SJCRH30 (cell line): ENCODE measurements around the gene COL6A2. TPM values are rescaled to one million over a fixed set of nuclear protein-coding genes. Genes with fewer than 3 reads are reported as not detected.
"Not testable (repeated sequence)": the region's sequence is repeated elsewhere in the genome, so short reads cannot be mapped to it uniquely, and the experiment has no call there.

ENCODE experiments used
- DNase-seq, 2 experiments: peaks; one replicate each; pipeline ENCODE4 v3.0.0-alpha.2; 2015 to 2020
- H3K27ac ChIP-seq: fragments of 250-450 bp; sonication (Bioruptor Pico); 2 replicates; pipeline ENCODE4 v1.5.1; 2020; ENCODE audit warnings: mild to moderate bottlenecking, moderate library complexity
- H3K27me3 ChIP-seq: fragments of 250-450 bp; sonication (Bioruptor Pico); 2 replicates; pipeline ENCODE4 v1.5.1; 2020; ENCODE audit warnings: mild to moderate bottlenecking, moderate library complexity
- H3K36me3 ChIP-seq: fragments of 250-450 bp; sonication (Bioruptor Pico); 2 replicates; pipeline ENCODE4 v1.5.1; 2020; ENCODE audit warnings: mild to moderate bottlenecking, moderate library complexity
- H3K4me1 ChIP-seq: fragments of 250-450 bp; sonication (Bioruptor Pico); 2 replicates; pipeline ENCODE4 v1.5.1; 2020; ENCODE audit warnings: mild to moderate bottlenecking, moderate library complexity
- H3K4me3 ChIP-seq: fragments of 250-450 bp; sonication (Bioruptor Pico); 2 replicates; pipeline ENCODE4 v1.5.1; 2020; ENCODE audit warnings: mild to moderate bottlenecking, moderate library complexity
- H3K9me3 ChIP-seq: fragments of 250-450 bp; sonication (Bioruptor Pico); replicated peaks from 2 replicates; pipeline ENCODE4 v1.5.1; 2020; ENCODE audit warnings: mild to moderate bottlenecking, moderate library complexity
- total RNA-seq: library from RNA; depleted of rRNA; stranded (reverse); fragments of >200 nt; shearing (Covaris generic); gene quantifications from 2 replicates; pipeline ENCODE4 v1.2.3, GENCODE V29; 2014

Gene COL6A2
- total RNA-seq, 1 experiment from 2014 or later, result 1.1 TPM

DNA sequence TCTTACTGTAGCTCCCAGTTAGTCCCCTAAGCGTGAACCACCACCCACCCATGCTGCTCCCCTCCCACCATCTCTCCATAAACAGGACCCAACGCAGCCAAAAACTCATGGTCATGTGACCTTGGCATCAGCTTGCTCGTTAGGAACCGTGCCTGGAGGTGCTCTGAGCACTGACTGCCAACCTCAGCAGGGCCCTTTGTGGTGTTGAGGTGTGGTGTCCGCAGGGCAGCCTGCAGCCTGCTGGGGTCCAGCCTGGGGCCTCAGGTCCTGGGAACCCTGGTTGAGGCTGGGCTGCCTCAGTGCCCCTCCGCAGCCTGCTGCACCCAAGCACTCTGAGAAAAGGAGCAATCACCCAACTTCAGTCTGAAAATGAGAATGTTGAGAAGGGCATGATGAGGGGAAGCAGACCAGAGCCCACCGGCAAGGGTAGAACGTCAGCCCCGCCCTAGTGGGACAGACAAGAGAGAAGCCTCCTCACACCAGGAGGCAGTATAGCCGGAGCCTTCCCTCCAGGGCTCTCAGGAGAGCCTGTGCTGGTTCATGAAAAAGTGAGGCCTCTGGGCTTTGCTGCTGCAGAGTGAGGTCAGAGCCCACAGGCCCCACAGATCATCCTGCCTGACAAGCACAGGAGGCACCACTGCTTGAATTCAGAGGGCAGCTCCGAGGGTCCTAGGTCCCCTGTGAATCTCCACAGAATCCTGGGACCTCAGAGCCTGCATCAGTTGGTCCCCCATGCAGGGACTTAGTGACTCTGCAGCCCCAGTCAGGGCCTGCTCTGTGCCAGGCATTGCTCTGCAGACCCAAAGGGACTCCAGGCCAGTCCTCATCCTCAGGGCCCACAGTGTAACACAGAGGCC is 4.9 kb upstream of the COL6A2 start:
- no peak overlapping the region for H3K27ac ChIP-seq
- no peak for DNase-seq

DNA sequence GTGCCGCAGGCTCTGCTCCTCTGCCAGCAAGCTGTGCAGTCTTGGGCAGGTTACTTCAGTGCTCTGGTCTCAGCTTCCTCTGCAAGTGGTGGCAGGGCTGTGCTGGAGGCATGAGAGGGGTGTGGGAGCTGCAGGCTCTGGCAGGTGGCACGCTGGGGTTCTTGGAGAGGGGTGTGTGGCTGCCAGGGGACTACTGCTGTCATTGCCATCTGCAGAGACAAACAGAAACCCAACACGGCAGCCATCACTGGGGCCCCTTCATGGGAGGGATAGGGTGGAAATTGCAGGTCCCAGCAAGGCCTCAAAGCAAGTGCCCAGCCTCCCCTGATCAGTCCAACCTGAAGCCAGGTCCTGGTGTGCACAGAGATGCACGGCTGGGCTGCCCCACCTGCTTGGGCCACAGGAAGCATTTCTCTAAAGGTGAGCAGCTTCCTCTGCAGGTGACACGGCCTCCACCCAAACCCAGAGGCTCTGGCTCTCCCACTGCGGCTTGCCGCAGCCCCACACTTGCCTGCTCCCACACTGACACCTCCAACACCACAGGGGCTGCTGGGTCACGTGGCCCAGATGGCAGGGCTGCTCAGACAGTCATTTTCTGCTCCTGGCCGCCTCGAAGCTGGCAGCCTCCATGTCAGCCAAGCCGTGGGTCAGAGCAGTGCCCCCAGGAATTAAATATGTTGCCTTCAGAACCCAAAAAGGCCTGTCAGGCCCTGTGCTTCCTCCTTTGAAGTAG is 4.1 kb upstream of the COL6A2 start:
- Histone ChIP-seq H3K9me3 (no peaks in the 10 kb centered on the region), H3K27me3 (no peaks in the 10 kb centered on the region), H3K36me3 (no peaks in the 10 kb centered on the region), H3K4me1 (no peaks in the 10 kb centered on the region), H3K4me3 (no peak overlapping the region), H3K27ac (no peak overlapping the region)
- no peak for DNase-seq

More for the DNA sequence above, 4.9 kb upstream of the COL6A2 start:
- no peak overlapping the region for H3K4me3 ChIP-seq
- H3K9me3 ChIP-seq, result no peaks in the 10 kb centered on the region
- no peaks in the 10 kb centered on the region for H3K4me1 ChIP-seq
- H3K36me3 ChIP-seq, result no peaks in the 10 kb centered on the region
- no peaks in the 10 kb centered on the region for H3K27me3 ChIP-seq

DNA sequence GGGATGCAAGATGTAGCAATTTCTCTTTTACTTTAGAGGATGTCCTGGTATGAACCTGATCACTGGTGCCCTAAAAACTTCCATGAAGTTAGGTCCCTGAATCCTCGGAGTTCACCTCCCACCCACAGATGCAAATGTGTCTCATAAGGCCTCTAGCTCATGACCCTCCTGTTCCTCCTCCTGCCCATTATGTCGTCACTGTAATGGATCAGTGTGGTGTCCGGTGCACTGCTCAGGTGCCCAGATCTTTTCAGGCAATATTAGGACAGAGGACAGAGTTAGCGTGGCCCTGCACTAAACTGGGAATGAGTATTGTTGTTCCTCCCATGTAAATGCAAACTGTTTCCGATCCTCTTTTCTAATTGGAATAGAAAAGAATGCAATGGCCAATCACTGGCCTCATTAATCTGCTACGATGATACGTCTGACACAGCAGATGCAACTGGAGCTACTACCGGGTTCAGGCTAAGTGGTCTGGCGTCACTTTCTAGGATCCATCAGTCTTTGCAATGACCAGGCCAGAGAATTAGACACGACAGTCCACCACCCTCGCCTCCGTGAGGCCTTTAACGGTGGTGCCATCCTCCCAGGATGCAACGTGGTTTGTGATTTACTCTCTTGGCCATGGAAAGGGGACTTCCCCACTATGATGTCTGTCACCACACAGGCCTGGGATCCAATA is 3.4 kb upstream of the COL6A2 start:
- Histone ChIP-seq H3K27me3 (no peaks in the 10 kb centered on the region), H3K9me3 (no peaks in the 10 kb centered on the region), H3K4me3 (no peak overlapping the region), H3K27ac (no peak overlapping the region), H3K4me1 (no peaks in the 10 kb centered on the region), H3K36me3 (no peaks in the 10 kb centered on the region)
- no peak for DNase-seq

DNA sequence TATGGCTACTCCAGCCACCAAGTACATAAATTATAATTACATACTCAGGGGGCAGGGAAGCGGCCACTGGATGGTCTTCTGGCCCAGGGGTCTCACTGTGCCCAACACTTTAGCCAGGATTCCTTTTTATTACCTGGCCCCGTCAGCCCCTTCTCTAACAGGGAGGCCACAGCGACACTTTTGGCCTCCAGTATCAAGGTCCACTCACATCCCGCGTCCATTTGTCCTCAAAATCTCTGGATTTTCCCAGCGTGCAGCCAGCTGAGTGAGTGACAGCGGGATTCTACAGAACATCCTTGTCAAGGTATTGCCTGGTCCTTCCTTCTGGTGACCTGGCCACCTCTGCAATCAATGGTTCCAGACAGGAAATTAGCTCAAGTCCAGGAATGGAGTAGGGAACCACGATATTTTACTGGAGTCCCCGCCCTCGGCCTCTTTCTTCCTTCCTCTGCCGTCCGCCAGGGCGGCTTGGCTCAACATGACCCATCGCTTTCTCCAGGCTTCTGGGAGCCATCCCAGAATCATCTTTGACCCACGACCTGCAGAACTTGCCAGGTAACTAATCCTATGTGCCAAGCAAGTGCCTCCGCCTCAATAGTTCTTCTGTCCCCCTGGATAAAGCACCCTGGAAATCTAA is 2.7 kb upstream of the COL6A2 start:
- Histone ChIP-seq H3K36me3 (no peaks in the 10 kb centered on the region), H3K4me1 (no peaks in the 10 kb centered on the region)

DNA sequence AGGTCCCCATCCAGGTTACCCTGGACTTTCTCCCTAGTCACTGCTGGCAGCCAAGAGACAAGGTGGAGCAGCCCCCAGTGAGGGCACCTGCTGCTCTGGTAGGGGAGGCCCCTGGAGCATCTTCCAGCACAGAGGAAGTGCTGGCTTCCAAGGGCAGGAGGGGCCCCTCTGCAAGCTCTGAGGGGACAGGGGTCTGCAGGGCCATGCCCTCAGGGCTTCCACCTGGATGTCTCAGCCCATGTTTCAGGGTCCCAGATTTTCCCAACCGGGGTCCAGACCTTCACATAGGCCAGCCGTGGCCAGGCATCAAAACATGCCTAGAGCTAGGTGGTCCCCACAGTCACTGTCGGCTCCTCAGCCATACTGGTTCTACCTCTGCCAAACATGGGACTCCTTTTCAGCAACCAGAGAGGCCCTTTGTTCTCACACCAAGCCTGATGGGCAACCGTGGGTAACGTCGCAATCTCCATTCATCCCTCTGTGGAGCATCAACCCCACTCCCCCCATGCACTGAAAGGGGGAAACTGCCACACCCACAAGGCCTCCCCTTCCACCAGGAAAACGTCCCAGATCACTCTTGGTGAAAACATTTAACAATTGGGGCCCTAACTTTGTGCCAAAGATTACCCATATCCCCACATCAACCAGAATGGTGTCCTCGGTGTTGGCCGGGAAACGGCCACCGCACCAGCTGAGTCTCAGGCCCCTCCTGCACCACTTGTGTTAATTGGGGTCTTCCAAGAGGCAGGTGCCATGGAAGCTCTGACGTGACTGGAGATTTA is 1.9 kb upstream of the COL6A2 start:
- no peaks in the 10 kb centered on the region for H3K9me3 ChIP-seq
- DNase-seq, result no peak
- H3K36me3 ChIP-seq, result no peaks in the 10 kb centered on the region
- no peaks in the 10 kb centered on the region for H3K4me1 ChIP-seq
- no peaks in the 10 kb centered on the region for H3K27me3 ChIP-seq
- H3K27ac ChIP-seq, result no peak overlapping the region
- H3K4me3 ChIP-seq, result no peak overlapping the region

More for the DNA sequence above, 2.7 kb upstream of the COL6A2 start:
- DNase-seq, result no peak
- H3K9me3 ChIP-seq, result no peaks in the 10 kb centered on the region
- no peaks in the 10 kb centered on the region for H3K27me3 ChIP-seq
- H3K4me3 ChIP-seq, result no peak overlapping the region
- H3K27ac ChIP-seq, result no peak overlapping the region

DNA sequence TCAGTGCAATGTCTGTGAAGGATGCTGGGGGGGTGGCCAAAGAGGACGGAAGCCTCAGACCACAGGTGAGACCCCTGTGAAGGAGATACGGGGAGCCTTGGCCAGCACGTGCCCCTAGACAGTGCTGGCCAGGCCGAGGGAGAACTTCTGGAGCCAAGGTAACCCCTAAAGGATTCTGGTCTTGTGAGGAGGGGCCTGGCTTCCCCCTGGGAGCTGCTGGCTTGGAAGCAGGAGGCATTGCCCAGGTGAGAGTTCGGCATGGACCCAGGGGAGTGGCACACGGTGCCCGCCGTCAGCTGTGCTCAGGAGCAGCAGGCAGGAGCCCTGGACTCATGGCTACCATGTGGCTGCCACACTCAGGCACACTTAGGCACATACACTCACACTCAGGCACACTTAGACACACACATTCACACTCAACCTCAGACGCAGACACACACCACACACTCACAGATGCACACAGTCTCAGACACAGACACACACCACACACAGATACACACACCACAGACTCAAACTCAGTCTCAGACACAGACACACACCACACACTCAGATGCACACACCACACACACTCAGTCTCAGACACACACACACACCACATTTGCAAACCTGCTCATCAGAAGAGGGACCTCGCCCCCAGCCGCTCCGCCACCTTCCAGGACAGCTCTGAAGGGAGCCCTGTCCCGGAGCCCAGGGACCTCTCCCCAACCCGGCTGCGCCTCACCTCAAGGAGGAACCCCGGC is 1.1 kb upstream of the COL6A2 start:
- no peak for DNase-seq
- Histone ChIP-seq H3K4me3 (no peak overlapping the region), H3K27ac (no peak overlapping the region), H3K36me3 (no peaks in the 10 kb centered on the region), H3K4me1 (no peaks in the 10 kb centered on the region), H3K9me3 (no peaks in the 10 kb centered on the region), H3K27me3 (no peaks in the 10 kb centered on the region)

DNA sequence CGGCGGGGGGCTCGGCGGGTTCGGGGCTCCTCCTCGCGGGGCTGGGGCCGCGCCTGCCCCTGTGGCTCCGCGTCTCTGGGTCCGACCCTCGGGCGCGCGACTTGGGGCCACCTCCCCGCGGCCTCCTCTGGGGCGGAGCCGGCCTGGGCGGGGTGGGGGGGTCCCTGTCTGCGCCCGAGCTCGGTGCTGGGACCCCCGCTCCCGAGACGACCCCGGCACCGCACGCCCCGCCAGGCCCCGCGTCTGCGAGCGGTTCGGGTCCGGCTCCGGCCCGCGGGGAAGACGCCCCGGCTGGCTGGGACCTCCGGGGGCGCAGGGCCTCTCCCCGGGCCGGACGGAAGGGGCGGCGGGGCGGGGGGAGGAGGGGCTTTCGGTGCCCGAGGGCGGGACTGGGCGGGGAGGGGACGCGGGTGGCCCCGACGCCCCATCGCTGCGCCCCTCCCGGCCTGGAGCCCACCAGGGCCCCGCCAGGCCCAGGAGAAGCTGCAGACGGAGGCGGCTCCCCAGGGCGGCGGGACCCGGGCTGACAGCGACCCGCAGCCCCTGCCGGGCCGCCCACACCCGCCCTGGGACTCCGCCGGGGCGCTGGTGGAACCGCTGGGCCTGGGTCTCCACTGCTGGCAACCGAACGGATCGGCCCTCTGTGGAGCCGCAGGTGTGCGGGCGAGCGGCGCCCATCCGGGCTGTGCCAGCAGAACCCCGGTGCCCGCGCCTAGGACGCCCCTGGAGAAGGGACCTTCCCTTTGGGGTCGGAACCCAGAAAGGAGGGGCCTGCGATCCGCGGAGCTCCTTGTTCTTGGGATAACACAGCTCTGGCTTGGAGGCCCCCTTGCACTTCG is 610 bp downstream of the COL6A2 start:
- Histone ChIP-seq H3K36me3 (no peaks in the 10 kb centered on the region), H3K4me3 (peak overlapping the region; percentile 31; the same call in 1 of the 2 replicates), H3K27me3 (no peaks in the 10 kb centered on the region), H3K27ac (no peak overlapping the region), H3K4me1 (no peaks in the 10 kb centered on the region), H3K9me3 (no peaks in the 10 kb centered on the region)
- DNase-seq, result no peak

DNA sequence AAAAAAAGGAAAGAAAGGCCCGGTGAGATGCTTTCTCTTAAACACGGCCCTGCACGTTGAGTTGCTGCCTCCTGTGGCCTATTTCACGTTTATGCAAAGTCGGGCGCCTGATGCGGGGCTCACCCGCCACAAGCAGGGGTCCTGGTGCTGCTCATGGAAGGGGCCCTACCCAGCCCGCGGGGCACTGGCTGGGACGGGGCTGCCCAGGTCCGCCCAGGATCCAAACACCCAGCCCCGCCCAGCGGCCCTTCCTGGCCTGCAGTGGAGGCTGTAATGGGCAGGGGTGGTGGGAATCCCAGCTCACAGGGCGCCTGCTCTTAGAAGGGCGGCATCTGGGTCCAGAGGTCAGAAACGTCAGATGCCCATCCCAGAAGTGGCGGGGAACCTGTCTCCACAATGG is 1.6 kb downstream of the COL6A2 start:
- Histone ChIP-seq H3K27ac (no peak overlapping the region), H3K9me3 (no peaks in the 10 kb centered on the region), H3K27me3 (no peaks in the 10 kb centered on the region), H3K4me3 (no peak overlapping the region), H3K36me3 (no peaks in the 10 kb centered on the region), H3K4me1 (no peaks in the 10 kb centered on the region)
- no peak for DNase-seq

DNA sequence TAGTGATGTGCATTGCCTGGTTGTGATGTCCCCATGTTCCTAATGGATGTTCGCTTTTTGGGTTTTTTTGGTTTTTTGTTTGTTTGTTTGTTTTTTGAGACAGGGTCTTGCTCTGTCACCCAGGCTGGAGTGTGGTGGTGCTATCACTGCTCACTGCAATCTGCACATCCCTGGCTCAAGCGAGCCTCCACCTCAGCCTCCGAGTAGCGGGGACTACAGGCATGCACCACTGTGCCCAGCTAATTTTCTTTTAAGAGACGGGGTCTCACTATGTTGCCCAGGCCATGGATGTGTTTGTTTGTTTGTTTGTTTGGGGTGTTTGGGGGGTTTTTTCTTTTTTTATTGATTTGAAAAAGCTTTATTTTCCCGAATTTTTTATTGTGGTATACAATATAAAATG is 2.1 kb downstream of the COL6A2 start:
- H3K9me3 ChIP-seq, result no peaks in the 10 kb centered on the region
- H3K27ac ChIP-seq, result no peak overlapping the region
- no peaks in the 10 kb centered on the region for H3K27me3 ChIP-seq
- H3K36me3 ChIP-seq, result no peaks in the 10 kb centered on the region
- DNase-seq, result no peak
- no peak overlapping the region for H3K4me3 ChIP-seq
- H3K4me1 ChIP-seq, result no peaks in the 10 kb centered on the region

DNA sequence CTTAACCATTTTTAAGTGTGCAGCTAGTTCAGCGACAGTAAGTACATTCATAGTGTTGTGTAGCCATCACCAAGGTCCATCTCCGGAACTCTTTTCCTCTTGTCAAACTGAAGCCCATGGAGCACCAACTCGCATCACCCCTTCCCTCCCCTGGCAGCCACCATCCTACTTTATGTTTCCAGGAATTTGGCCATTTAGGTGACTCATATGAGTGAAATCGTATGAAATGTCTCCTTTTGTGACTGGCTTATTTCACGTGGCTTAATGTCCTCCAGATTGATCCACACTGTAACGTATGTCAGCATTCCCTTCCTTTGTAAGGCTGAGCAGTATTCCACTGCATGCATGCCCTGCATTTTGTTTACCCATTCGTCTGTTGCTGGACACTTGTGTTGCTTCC is 2.5 kb downstream of the COL6A2 start:
- no peaks in the 10 kb centered on the region for H3K4me1 ChIP-seq
- H3K4me3 ChIP-seq, result no peak overlapping the region
- no peaks in the 10 kb centered on the region for H3K36me3 ChIP-seq
- no peaks in the 10 kb centered on the region for H3K9me3 ChIP-seq
- no peaks in the 10 kb centered on the region for H3K27me3 ChIP-seq
- H3K27ac ChIP-seq, result no peak overlapping the region
- no peak for DNase-seq

DNA sequence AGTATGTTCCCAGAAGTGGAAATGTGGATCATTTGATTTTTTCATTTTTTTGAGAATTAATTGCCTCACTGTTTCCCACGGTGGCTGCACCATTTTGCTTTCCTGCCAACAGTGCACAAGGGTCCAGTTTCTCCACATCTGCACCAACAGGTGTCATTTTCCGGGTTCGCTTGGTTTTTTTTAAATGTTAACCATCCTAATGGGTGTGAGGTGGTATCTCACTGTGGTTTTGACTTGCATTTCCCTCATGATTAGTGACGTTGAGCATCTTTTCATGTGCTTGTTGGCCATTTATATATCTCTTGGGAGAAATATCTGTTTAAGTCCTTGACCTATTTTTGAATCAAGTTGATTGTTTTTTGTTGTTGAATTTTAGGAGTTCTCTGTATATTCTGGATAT is 3.0 kb downstream of the COL6A2 start:
- Histone ChIP-seq H3K4me1 (no peaks in the 10 kb centered on the region), H3K27ac (no peak overlapping the region), H3K9me3 (no peaks in the 10 kb centered on the region), H3K4me3 (no peak overlapping the region), H3K27me3 (no peaks in the 10 kb centered on the region), H3K36me3 (no peaks in the 10 kb centered on the region)
- no peak for DNase-seq

DNA sequence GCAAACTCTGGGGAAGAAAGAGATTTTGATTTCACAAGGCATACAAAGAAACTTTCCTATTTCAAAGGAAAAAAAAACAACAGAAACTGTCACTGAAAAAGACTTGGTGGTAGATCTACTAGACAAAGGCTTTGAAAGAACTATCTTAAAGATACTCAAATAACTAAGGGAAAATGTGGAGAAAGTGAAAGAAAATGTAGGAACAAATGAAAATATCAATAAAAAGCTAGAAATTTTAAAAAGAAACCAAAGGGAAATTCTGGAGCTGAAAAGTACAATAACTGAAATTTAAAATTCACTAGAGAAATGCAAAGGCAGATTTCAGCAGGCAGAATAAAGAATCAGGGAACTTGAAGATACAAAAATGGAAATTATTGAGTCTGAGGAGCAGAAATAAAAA is 6.2 kb downstream of the COL6A2 start:
- Histone ChIP-seq H3K4me1 (no peaks in the 10 kb centered on the region), H3K27ac (no peak overlapping the region), H3K27me3 (no peaks in the 10 kb centered on the region), H3K4me3 (no peak overlapping the region), H3K9me3 (no peaks in the 10 kb centered on the region), H3K36me3 (no peaks in the 10 kb centered on the region)
- DNase-seq, result no peak

DNA sequence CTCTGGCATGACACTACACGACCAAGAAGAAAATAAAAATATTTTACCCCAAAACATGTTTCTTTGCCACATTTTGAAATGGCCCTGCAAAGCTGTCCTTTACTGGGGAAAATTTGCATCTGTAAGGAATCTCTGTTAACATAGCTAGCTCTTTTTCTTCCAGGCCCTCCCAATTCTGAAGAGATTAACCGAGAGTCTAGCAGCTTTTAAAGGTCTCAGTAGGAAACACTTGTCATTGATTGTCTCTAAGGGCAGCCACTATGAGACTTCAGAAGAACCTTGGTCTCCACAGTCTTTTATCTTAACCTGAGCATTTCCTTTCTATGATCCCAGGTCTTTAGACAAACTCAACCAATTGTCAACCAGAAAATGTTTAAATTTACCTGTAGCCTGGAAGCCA is 9.5 kb downstream of the COL6A2 start:
- not testable (repeated sequence) for H3K9me3 ChIP-seq, DNase-seq, H3K4me3 ChIP-seq

More for the DNA sequence above, 9.5 kb downstream of the COL6A2 start:
- H3K27ac ChIP-seq, H3K4me1 ChIP-seq, H3K36me3 ChIP-seq, H3K27me3 ChIP-seq: not testable (repeated sequence)
